ENCODE data around the gene ZSCAN26.
"Not testable (repeated sequence)": the region's sequence is repeated elsewhere in the genome, so short reads cannot be mapped to it uniquely, and the experiment has no call there.

The ZSCAN26 gene

GRCh38 chr6:28281288-28282064, 14.5 kb downstream of the ZSCAN26 start, which contains the start of gene PGBD1:
Gene PGBD1 (plus strand): TSS chr6:28281572. CDS start chr6:28283814, 2,242 bp downstream.
- Histone ChIP-seq H3K27me3 (ENCODE audit: control insufficient read depth, insufficient read depth, low read length) (no peaks in the 10 kb centered on the region), H3K27ac (ENCODE audit: low read length) (no peak within 1 kb of the TSS), H3K9me3 (ENCODE audit: control insufficient read depth, insufficient read depth, low read length) (no peaks in the 10 kb centered on the region), H3K4me3 (ENCODE audit: low read length) (peak within 1 kb of the TSS; percentile 93), H3K4me1 (ENCODE audit: control insufficient read depth, insufficient read depth, low read length) (no peaks in the 10 kb centered on the region), H3K36me3 (ENCODE audit: control insufficient read depth, insufficient read depth, low read length) (no peaks in the 10 kb centered on the region)
- peak; percentile 60 for DNase-seq (ENCODE audit: low read depth, low spot score)
- no CpG with 5 or more reads among the region's 50 CpGs for WGBS (ENCODE audit: insufficient coverage, insufficient read length)

GRCh38 chr6:28282926-28283325, 16.0 kb downstream of the ZSCAN26 start:
- H3K27me3 ChIP-seq (ENCODE audit: control insufficient read depth, insufficient read depth, low read length), result no peaks in the 10 kb centered on the region
- no peaks in the 10 kb centered on the region for H3K9me3 ChIP-seq (ENCODE audit: control insufficient read depth, insufficient read depth, low read length)
- no CpG with 5 or more reads among the region's 2 CpGs for WGBS (ENCODE audit: insufficient coverage, insufficient read length)
- H3K4me3 ChIP-seq (ENCODE audit: low read length), result no peak overlapping the region
- H3K27ac ChIP-seq (ENCODE audit: low read length), result no peak overlapping the region
- H3K4me1 ChIP-seq (ENCODE audit: control insufficient read depth, insufficient read depth, low read length), result no peaks in the 10 kb centered on the region
- no peak for DNase-seq (ENCODE audit: low read depth, low spot score)
- peaks cover 3% of the 10 kb centered on the region; the same call in 1 of the 2 replicates for H3K36me3 ChIP-seq (ENCODE audit: control insufficient read depth, insufficient read depth, low read length)

GRCh38 chr6:28291573-28291972, 24.6 kb downstream of the ZSCAN26 start:
- no peak overlapping the region for H3K27ac ChIP-seq (ENCODE audit: low read length)
- H3K36me3 ChIP-seq (ENCODE audit: control insufficient read depth, insufficient read depth, low read length), result peaks cover 4% of the 10 kb centered on the region; the same call in 1 of the 2 replicates
- H3K9me3 ChIP-seq (ENCODE audit: control insufficient read depth, insufficient read depth, low read length), result no peaks in the 10 kb centered on the region
- no peak overlapping the region for H3K4me3 ChIP-seq (ENCODE audit: low read length)
- no peaks in the 10 kb centered on the region for H3K4me1 ChIP-seq (ENCODE audit: control insufficient read depth, insufficient read depth, low read length)
- no peaks in the 10 kb centered on the region for H3K27me3 ChIP-seq (ENCODE audit: control insufficient read depth, insufficient read depth, low read length)
- DNase-seq (ENCODE audit: low read depth, low spot score), result no peak

GRCh38 chr6:28295326-28295725, 28.4 kb downstream of the ZSCAN26 start:
- no peak for DNase-seq (ENCODE audit: low read depth, low spot score)
- Histone ChIP-seq H3K4me1 (ENCODE audit: control insufficient read depth, insufficient read depth, low read length) (no peaks in the 10 kb centered on the region), H3K9me3 (ENCODE audit: control insufficient read depth, insufficient read depth, low read length) (no peaks in the 10 kb centered on the region), H3K27ac (ENCODE audit: low read length) (no peak overlapping the region), H3K36me3 (ENCODE audit: control insufficient read depth, insufficient read depth, low read length) (peaks cover 4% of the 10 kb centered on the region; the same call in 1 of the 2 replicates), H3K27me3 (ENCODE audit: control insufficient read depth, insufficient read depth, low read length) (no peaks in the 10 kb centered on the region), H3K4me3 (ENCODE audit: low read length) (no peak overlapping the region)
- no CpG with 5 or more reads among the region's 5 CpGs for WGBS (ENCODE audit: insufficient coverage, insufficient read length)

GRCh38 chr6:28296520-28297060, 29.6 kb downstream of the ZSCAN26 start:
- Histone ChIP-seq H3K27me3 (ENCODE audit: control insufficient read depth, insufficient read depth, low read length) (no peaks in the 10 kb centered on the region), H3K36me3 (ENCODE audit: control insufficient read depth, insufficient read depth, low read length) (peaks cover 4% of the 10 kb centered on the region; the same call in 1 of the 2 replicates), H3K27ac (ENCODE audit: low read length) (no peak overlapping the region), H3K4me3 (ENCODE audit: low read length) (no peak overlapping the region), H3K4me1 (ENCODE audit: control insufficient read depth, insufficient read depth, low read length) (no peaks in the 10 kb centered on the region), H3K9me3 (ENCODE audit: control insufficient read depth, insufficient read depth, low read length) (no peaks in the 10 kb centered on the region)
- no CpG with 5 or more reads among the region's 7 CpGs for WGBS (ENCODE audit: insufficient coverage, insufficient read length)
- no peak for DNase-seq (ENCODE audit: low read depth, low spot score)

GRCh38 chr6:28303570-28303969, 36.6 kb downstream of the ZSCAN26 start:
- Histone ChIP-seq H3K27ac (ENCODE audit: low read length) (no peak overlapping the region), H3K9me3 (ENCODE audit: control insufficient read depth, insufficient read depth, low read length) (no peaks in the 10 kb centered on the region), H3K27me3 (ENCODE audit: control insufficient read depth, insufficient read depth, low read length) (no peaks in the 10 kb centered on the region), H3K4me3 (ENCODE audit: low read length) (no peak overlapping the region), H3K4me1 (ENCODE audit: control insufficient read depth, insufficient read depth, low read length) (no peaks in the 10 kb centered on the region), H3K36me3 (ENCODE audit: control insufficient read depth, insufficient read depth, low read length) (no peaks in the 10 kb centered on the region)
- DNase-seq (ENCODE audit: low read depth, low spot score), result no peak
- WGBS (ENCODE audit: insufficient coverage, insufficient read length), result no CpG with 5 or more reads among the region's 3 CpGs

- H3K27ac ChIP-seq (ENCODE audit: low read length); H3K9me3 ChIP-seq (ENCODE audit: control insufficient read depth, insufficient read depth, low read length); H3K36me3 ChIP-seq (ENCODE audit: control insufficient read depth, insufficient read depth, low read length); DNase-seq (ENCODE audit: low read depth, low spot score); H3K4me3 ChIP-seq (ENCODE audit: low read length); H3K27me3 ChIP-seq (ENCODE audit: control insufficient read depth, insufficient read depth, low read length); H3K4me1 ChIP-seq (ENCODE audit: control insufficient read depth, insufficient read depth, low read length): not testable (repeated sequence)
Observed at GRCh38 chr6:28306363-28306762, 39.4 kb downstream of the ZSCAN26 start.

- Histone ChIP-seq H3K4me1 (ENCODE audit: control insufficient read depth, insufficient read depth, low read length) (0 out of 2 replicates have a peak, but pooled peaks cover 4% of the 10 kb centered on the region), H3K4me3 (ENCODE audit: low read length) (no peak overlapping the region), H3K36me3 (ENCODE audit: control insufficient read depth, insufficient read depth, low read length) (no peaks in the 10 kb centered on the region), H3K27me3 (ENCODE audit: control insufficient read depth, insufficient read depth, low read length) (no peaks in the 10 kb centered on the region), H3K27ac (ENCODE audit: low read length) (no peak overlapping the region), H3K9me3 (ENCODE audit: control insufficient read depth, insufficient read depth, low read length) (no peaks in the 10 kb centered on the region)
- no peak for DNase-seq (ENCODE audit: low read depth, low spot score)
- no CpG with 5 or more reads among the region's 9 CpGs for WGBS (ENCODE audit: insufficient coverage, insufficient read length)
Observed at GRCh38 chr6:28311139-28311823, 44.3 kb downstream of the ZSCAN26 start.

GRCh38 chr6:28312939-28313338, 46.0 kb downstream of the ZSCAN26 start:
- 0 out of 2 replicates have a peak, but pooled peaks cover 4% of the 10 kb centered on the region for H3K4me1 ChIP-seq (ENCODE audit: control insufficient read depth, insufficient read depth, low read length)
- H3K9me3 ChIP-seq (ENCODE audit: control insufficient read depth, insufficient read depth, low read length), result no peaks in the 10 kb centered on the region
- no peak overlapping the region for H3K4me3 ChIP-seq (ENCODE audit: low read length)
- no peaks in the 10 kb centered on the region for H3K27me3 ChIP-seq (ENCODE audit: control insufficient read depth, insufficient read depth, low read length)
- no peak for DNase-seq (ENCODE audit: low read depth, low spot score)
- no peak overlapping the region for H3K27ac ChIP-seq (ENCODE audit: low read length)
- H3K36me3 ChIP-seq (ENCODE audit: control insufficient read depth, insufficient read depth, low read length), result no peaks in the 10 kb centered on the region
- WGBS (ENCODE audit: insufficient coverage, insufficient read length), result no CpG with 5 or more reads among the region's 23 CpGs

GRCh38 chr6:28315628-28316027, 48.7 kb downstream of the ZSCAN26 start:
- Histone ChIP-seq H3K36me3 (ENCODE audit: control insufficient read depth, insufficient read depth, low read length) (no peaks in the 10 kb centered on the region), H3K4me1 (ENCODE audit: control insufficient read depth, insufficient read depth, low read length) (0 out of 2 replicates have a peak, but pooled peaks cover 4% of the 10 kb centered on the region), H3K27me3 (ENCODE audit: control insufficient read depth, insufficient read depth, low read length) (no peaks in the 10 kb centered on the region), H3K4me3 (ENCODE audit: low read length) (no peak overlapping the region), H3K9me3 (ENCODE audit: control insufficient read depth, insufficient read depth, low read length) (no peaks in the 10 kb centered on the region), H3K27ac (ENCODE audit: low read length) (no peak overlapping the region)
- DNase-seq (ENCODE audit: low read depth, low spot score), result no peak
- WGBS (ENCODE audit: insufficient coverage, insufficient read length), result no CpG with 5 or more reads among the region's 3 CpGs

All from iPS DF 6.9 (cell line).